Measurements from ENCODE around the gene PRUNE1. TPM values are rescaled to one million over a fixed set of nuclear protein-coding genes. Genes with fewer than 3 reads are reported as not detected.

Gene PRUNE1
- total RNA-seq, result 10 to 100 TPM; 12.9 to 30.7 (median 22.9) TPM

- DNase-seq (ENCODE audit: low spot score in 2 of 2), result peak; percentile 95 to 99
- peak within 1 kb of the TSS; percentile 83 for H3K4me3 ChIP-seq (ENCODE audit: low read depth, poor library complexity, severe bottlenecking)
- intact Hi-C loops (cut with DNase I; ENCODE audit: low total_unique reads), result no loop called here
- TF ChIP-seq, protein P1, sequence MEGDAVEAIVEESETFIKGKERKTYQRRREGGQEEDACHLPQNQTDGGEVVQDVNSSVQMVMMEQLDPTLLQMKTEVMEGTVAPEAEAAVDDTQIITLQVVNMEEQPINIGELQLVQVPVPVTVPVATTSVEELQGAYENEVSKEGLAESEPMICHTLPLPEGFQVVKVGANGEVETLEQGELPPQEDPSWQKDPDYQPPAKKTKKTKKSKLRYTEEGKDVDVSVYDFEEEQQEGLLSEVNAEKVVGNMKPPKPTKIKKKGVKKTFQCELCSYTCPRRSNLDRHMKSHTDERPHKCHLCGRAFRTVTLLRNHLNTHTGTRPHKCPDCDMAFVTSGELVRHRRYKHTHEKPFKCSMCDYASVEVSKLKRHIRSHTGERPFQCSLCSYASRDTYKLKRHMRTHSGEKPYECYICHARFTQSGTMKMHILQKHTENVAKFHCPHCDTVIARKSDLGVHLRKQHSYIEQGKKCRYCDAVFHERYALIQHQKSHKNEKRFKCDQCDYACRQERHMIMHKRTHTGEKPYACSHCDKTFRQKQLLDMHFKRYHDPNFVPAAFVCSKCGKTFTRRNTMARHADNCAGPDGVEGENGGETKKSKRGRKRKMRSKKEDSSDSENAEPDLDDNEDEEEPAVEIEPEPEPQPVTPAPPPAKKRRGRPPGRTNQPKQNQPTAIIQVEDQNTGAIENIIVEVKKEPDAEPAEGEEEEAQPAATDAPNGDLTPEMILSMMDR (IDR thresholded peaks at IDR 0.05), result no peak
- no peak for TF ChIP-seq POLR2A (IDR thresholded peaks at IDR 0.05)
- 1% methylated on average over 32 to 69 of the region's 69 CpGs for WGBS, 2 donors
Observed at GRCh38 chr1:151008244-151009205, at the start of gene PRUNE1. Gene PRUNE1 (plus strand): TSS chr1:151008449. CDS start chr1:151008633, 184 bp downstream.

DNA sequence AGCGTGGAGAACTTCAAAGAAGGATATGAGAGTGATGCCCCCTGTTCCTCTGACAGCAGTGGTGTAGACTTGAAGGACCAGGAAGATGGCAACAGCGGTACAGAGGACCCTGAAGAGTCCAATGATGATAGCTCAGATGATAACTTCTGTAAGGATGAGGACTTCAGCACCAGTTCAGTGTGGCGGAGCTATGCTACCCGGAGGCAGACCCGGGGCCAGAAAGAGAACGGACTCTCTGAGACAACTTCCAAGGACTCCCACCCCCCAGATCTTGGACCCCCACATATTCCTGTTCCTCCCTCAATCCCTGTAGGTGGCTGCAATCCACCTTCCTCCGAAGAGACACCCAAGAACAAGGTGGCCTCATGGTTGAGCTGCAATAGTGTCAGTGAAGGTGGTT lies 47.6 kb upstream of the PRUNE1 start:
- no peak for DNase-seq (ENCODE audit: low spot score in 2 of 2)
- WGBS, 2 donors, result 96 to 100% methylated on average over 3 to 7 of the region's 7 CpGs

DNA sequence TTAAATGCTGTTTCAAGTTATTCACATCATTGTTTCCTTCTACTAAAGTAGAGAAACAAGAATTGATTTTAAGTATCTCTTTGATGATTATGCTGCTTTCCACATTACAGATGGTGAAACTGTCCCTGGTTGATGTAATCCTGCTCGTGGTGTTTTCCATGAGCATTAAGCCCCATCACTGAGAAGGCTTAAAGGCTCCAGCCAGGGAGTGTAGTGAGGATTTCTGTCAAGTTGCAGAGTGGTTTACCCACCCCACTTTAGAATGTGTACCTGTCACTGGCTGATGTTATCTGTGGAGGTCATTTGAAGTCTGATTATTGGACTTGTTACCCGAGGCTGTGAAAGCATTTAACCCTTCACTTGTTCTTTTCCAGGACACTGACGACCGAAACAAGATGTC lies 46.5 kb upstream of the PRUNE1 start:
- WGBS, 2 donors, result 66 to 67% methylated on average over 4 of the region's 4 CpGs
- intact Hi-C loops (cut with DNase I; ENCODE audit: low total_unique reads), result no loop called here
- TF ChIP-seq POLR2A (IDR thresholded peaks at IDR 0.05), result no peak
- TF ChIP-seq, protein P1 (IDR thresholded peaks at IDR 0.05), result no peak

More for the DNA sequence above, 47.6 kb upstream of the PRUNE1 start:
- TF ChIP-seq, protein P1 (IDR thresholded peaks at IDR 0.05), result no peak
- TF ChIP-seq POLR2A (IDR thresholded peaks at IDR 0.05), result no peak
- H3K4me3 ChIP-seq (ENCODE audit: low read depth, poor library complexity, severe bottlenecking), result no peak overlapping the region
- intact Hi-C loops (cut with DNase I; ENCODE audit: low total_unique reads), result no loop called here

DNA sequence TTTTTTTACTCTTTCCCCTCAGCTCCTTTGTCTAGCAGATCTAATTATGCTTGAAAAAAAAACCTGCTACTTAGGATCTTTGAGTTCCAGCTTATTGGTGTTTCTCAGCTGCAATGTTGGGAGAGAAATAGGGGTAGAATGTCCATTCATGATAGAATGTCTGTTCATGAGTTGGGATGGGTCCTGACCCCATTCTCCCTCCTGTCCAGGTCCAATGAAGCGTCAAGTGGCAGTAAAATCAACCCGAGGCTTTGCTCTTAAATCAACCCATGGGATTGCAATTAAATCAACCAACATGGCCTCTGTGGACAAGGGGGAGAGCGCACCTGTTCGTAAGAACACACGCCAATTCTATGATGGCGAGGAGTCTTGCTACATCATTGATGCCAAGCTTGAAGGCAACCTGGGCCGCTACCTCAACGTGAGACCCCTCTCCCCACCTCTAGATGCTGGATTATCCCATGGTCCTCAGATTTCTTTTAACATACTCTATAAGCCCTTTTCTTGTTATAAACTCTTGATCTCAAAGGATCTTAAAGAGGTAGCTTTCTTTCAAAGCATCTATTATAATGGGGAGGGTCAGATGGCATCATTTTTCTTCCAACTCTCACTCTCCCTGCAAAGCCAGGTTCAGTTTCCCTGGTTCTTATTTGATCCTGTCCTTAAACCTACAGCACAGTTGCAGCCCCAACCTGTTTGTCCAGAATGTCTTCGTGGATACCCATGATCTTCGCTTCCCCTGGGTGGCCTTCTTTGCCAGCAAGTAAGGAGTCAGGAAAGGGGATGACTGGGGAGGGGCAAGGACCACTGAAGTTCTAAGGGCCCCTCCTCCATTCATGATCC lies 44.7 kb upstream of the PRUNE1 start:
- DNase-seq (ENCODE audit: low spot score in 2 of 2), result no peak
- no peak overlapping the region for H3K4me3 ChIP-seq (ENCODE audit: low read depth, poor library complexity, severe bottlenecking)
- whole genome bisulfite sequencing, 2 donors, result 86 to 88% methylated on average over 10 of the region's 10 CpGs
- TF ChIP-seq, protein P1 (IDR thresholded peaks at IDR 0.05), result no peak
- no peak for TF ChIP-seq POLR2A (IDR thresholded peaks at IDR 0.05)
- intact Hi-C loops (cut with DNase I; ENCODE audit: low total_unique reads), result no loop called here

More for the DNA sequence above, 46.5 kb upstream of the PRUNE1 start:
- H3K4me3 ChIP-seq (ENCODE audit: low read depth, poor library complexity, severe bottlenecking), result no peak overlapping the region
- no peak for DNase-seq (ENCODE audit: low spot score in 2 of 2)

GRCh38 chr1:150964164-150964489 lies 44.1 kb upstream of the PRUNE1 start:
- no peak overlapping the region for H3K4me3 ChIP-seq (ENCODE audit: low read depth, poor library complexity, severe bottlenecking)
- DNase-seq (ENCODE audit: low spot score in 2 of 2), result no peak
- intact Hi-C loops (cut with DNase I; ENCODE audit: low total_unique reads), result no loop called here
- no peak for TF ChIP-seq POLR2A (IDR thresholded peaks at IDR 0.05)
- TF ChIP-seq, protein P1 (IDR thresholded peaks at IDR 0.05), result no peak
- 85 to 94% methylated on average over 5 of the region's 5 CpGs for WGBS, 2 donors
